Measurements from ENCODE around the gene FLCN. TPM values are rescaled to one million over a fixed set of nuclear protein-coding genes. Genes with fewer than 3 reads are reported as not detected.
"Not testable (repeated sequence)": the region's sequence is repeated elsewhere in the genome, so short reads cannot be mapped to it uniquely, and the experiment has no call there.

The FLCN gene
- total RNA-seq, 1 donor from 2014 or later: 40.7 TPM

- no peak for DNase-seq (ENCODE audit: low read depth)
Observed at GRCh38 chr17:17206913-17207335, 30.0 kb downstream of the FLCN start.

- peak; percentile 26 for DNase-seq (ENCODE audit: low read depth)
Observed at GRCh38 chr17:17206124-17206912, 30.6 kb downstream of the FLCN start, which contains the start of gene PLD6. TSS of gene PLD6 (minus strand) at chr17:17206333. CDS start at chr17:17206286, 47 bp downstream.

GRCh38 chr17:17205368-17206123 lies 31.4 kb downstream of the FLCN start:
- DNase-seq (ENCODE audit: low read depth): peak; percentile 27

- no peak for DNase-seq (ENCODE audit: low read depth)
Observed at GRCh38 chr17:17204635-17205231, 32.2 kb downstream of the FLCN start.

GRCh38 chr17:17204041-17204591 lies 32.9 kb downstream of the FLCN start:
- DNase-seq (ENCODE audit: low read depth): peak; percentile 22

GRCh38 chr17:17203173-17203730 lies 33.7 kb downstream of the FLCN start:
- no peak for DNase-seq (ENCODE audit: low read depth)

GRCh38 chr17:17201907-17202306 lies 35.1 kb downstream of the FLCN start:
- DNase-seq (ENCODE audit: low read depth): no peak

GRCh38 chr17:17201271-17201670 lies 35.7 kb downstream of the FLCN start:
- DNase-seq (ENCODE audit: low read depth): no peak

- no peak for DNase-seq (ENCODE audit: low read depth)
Observed at GRCh38 chr17:17200831-17201230, 36.1 kb downstream of the FLCN start.

GRCh38 chr17:17200311-17200710 lies 36.7 kb downstream of the FLCN start:
- no peak for DNase-seq (ENCODE audit: low read depth)

- DNase-seq (ENCODE audit: low read depth): no peak
Observed at GRCh38 chr17:17198281-17198680, 38.7 kb downstream of the FLCN start.

- DNase-seq (ENCODE audit: low read depth): no peak
Observed at GRCh38 chr17:17196776-17197175, 40.2 kb downstream of the FLCN start.

- DNase-seq (ENCODE audit: low read depth): not testable (repeated sequence)
Observed at GRCh38 chr17:17195466-17195865, 41.5 kb downstream of the FLCN start.

GRCh38 chr17:17191961-17192381 lies 45.0 kb downstream of the FLCN start:
- no peak for DNase-seq (ENCODE audit: low read depth)

- DNase-seq (ENCODE audit: low read depth): peak; percentile 47
Observed at GRCh38 chr17:17191346-17191792, 45.6 kb downstream of the FLCN start.

GRCh38 chr17:17190188-17190587 lies 46.8 kb downstream of the FLCN start:
- no peak for DNase-seq (ENCODE audit: low read depth)

GRCh38 chr17:17189559-17189958 lies 47.4 kb downstream of the FLCN start:
- no peak for DNase-seq (ENCODE audit: low read depth)

- no peak for DNase-seq (ENCODE audit: low read depth)
Observed at GRCh38 chr17:17188586-17188985, 48.4 kb downstream of the FLCN start.

- no peak for DNase-seq (ENCODE audit: low read depth)
Observed at GRCh38 chr17:17186551-17187505, 50.1 kb downstream of the FLCN start.

- no peak for DNase-seq (ENCODE audit: low read depth)
Observed at GRCh38 chr17:17186051-17186450, 50.9 kb downstream of the FLCN start.

Data from renal cortical epithelial cell (primary cell).